ENCODE measurements around the gene PSORS1C2.

PSORS1C2 gene

GRCh38 chr6:31143148-31143547 lies 4.3 kb upstream of the PSORS1C2 start:
- no peaks in the 10 kb centered on the region for H3K27me3 ChIP-seq (ENCODE audit: insufficient read depth, poor library complexity, severe bottlenecking)
- no peak overlapping the region for H3K27ac ChIP-seq (replicated peaks)
- no peak for DNase-seq (ENCODE audit: low read depth in 1 of 2, low spot score in 1 of 2)
- no peak for TF ChIP-seq SPI1 (IDR thresholded peaks at IDR 0.05; ENCODE audit: borderline replicate concordance, low read depth)
- no peak for TF ChIP-seq GABPA (IDR thresholded peaks at IDR 0.05; ENCODE audit: low read depth)
- no peak for TF ChIP-seq CTCF (IDR thresholded peaks at IDR 0.05; ENCODE audit: insufficient read depth, low read length)
- no peak for TF ChIP-seq REST (IDR thresholded peaks at IDR 0.05; ENCODE audit: insufficient replicate concordance, low read depth)
- no peak for TF ChIP-seq POLR2AphosphoS5 (IDR thresholded peaks at IDR 0.05; ENCODE audit: low read depth)
- no peak overlapping the region for H3K4me3 ChIP-seq (replicated peaks; ENCODE audit: insufficient read depth, low read length)

- H3K4me3 ChIP-seq (replicated peaks; ENCODE audit: insufficient read depth, low read length): no peak overlapping the region
Observed at GRCh38 chr6:31142361-31142761, 3.5 kb upstream of the PSORS1C2 start.

GRCh38 chr6:31140643-31141042 lies 1.8 kb upstream of the PSORS1C2 start:
- Histone ChIP-seq H3K27me3 (ENCODE audit: insufficient read depth, poor library complexity, severe bottlenecking) (no peaks in the 10 kb centered on the region), H3K4me3 (replicated peaks; ENCODE audit: insufficient read depth, low read length) (no peak overlapping the region), H3K27ac (replicated peaks) (no peak overlapping the region)
- no peak for TF ChIP-seq SPI1 (IDR thresholded peaks at IDR 0.05; ENCODE audit: borderline replicate concordance, low read depth)
- TF ChIP-seq POLR2AphosphoS5 (IDR thresholded peaks at IDR 0.05; ENCODE audit: low read depth): no peak
- no peak for TF ChIP-seq REST (IDR thresholded peaks at IDR 0.05; ENCODE audit: insufficient replicate concordance, low read depth)
- no peak for TF ChIP-seq GABPA (IDR thresholded peaks at IDR 0.05; ENCODE audit: low read depth)
- TF ChIP-seq CTCF (IDR thresholded peaks at IDR 0.05; ENCODE audit: insufficient read depth, low read length): no peak
- DNase-seq (ENCODE audit: low read depth in 1 of 2, low spot score in 1 of 2): no peak

More at GRCh38 chr6:31142361-31142761, 3.5 kb upstream of the PSORS1C2 start:
- no peak for DNase-seq (ENCODE audit: low read depth in 1 of 2, low spot score in 1 of 2)
- TF ChIP-seq REST (IDR thresholded peaks at IDR 0.05; ENCODE audit: insufficient replicate concordance, low read depth) (no peak), GABPA (IDR thresholded peaks at IDR 0.05; ENCODE audit: low read depth) (no peak), POLR2AphosphoS5 (IDR thresholded peaks at IDR 0.05; ENCODE audit: low read depth) (no peak), SPI1 (IDR thresholded peaks at IDR 0.05; ENCODE audit: borderline replicate concordance, low read depth) (no peak), CTCF (IDR thresholded peaks at IDR 0.05; ENCODE audit: insufficient read depth, low read length) (no peak)
- Histone ChIP-seq H3K27ac (replicated peaks) (no peak overlapping the region), H3K27me3 (ENCODE audit: insufficient read depth, poor library complexity, severe bottlenecking) (no peaks in the 10 kb centered on the region)
